CD4-positive, alpha-beta T cell treated with Interleukin-17A for 4 hours (primary cell): Measurements from ENCODE around the gene IFIT3.
"Not testable (repeated sequence)": the region's sequence is repeated elsewhere in the genome, so short reads cannot be mapped to it uniquely, and the experiment has no call there.

Experiments
- DNase-seq: peaks from one replicate; pipeline ENCODE4 v3.0.0-alpha.2; 2020; ENCODE audit warnings: mixed read lengths

IFIT3 gene

DNA sequence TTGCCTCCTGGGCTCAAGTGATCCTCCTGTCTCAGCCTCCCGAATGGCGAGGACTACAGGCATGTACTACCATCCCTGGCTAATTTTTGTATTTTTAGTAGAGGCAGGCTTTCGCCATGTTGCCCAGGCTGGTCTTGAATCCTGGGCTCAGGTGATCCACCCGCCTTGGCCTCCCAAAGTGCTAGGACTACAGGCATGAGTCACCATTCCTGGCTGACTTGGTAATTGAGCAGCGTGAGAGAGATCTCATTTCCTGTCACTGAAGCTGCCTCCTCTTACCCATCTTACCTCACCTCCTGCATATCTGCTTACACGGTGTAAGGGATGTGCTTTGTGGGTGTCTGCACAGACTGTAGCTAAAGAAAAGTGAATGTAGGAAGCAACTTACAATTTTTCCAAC lies 9.7 kb downstream of the IFIT3 start:
- DNase-seq: peak; percentile 59

- DNase-seq: no peak
These were observed 10.9 kb downstream of the IFIT3 start for GRCh38 chr10:89338713-89339112.

DNA sequence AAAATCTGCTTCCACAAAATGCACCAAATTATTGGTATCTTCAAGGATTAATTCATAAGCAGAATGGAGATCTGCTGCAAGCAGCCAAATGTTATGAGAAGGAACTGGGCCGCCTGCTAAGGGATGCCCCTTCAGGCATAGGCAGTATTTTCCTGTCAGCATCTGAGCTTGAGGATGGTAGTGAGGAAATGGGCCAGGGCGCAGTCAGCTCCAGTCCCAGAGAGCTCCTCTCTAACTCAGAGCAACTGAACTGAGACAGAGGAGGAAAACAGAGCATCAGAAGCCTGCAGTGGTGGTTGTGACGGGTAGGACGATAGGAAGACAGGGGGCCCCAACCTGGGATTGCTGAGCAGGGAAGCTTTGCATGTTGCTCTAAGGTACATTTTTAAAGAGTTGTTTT lies 12.1 kb downstream of the IFIT3 start:
- no peak for DNase-seq

DNA sequence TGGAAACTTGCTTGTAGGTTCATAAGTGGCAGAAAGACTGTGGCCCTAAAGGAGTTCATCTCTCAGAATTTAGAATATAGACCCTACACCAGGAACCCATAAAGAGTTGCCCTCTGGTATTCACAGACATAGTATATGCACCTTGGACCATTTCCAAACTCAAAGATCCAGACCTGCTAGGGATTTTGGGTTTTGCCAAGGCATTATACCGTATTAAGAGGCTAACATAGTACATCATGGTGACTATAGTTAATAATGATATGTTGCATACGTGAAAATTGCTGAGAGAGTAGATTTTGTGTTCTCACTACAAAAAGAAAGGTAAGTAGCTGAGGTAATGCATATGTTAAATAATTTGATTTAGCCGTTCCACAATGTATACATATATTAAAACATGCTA lies 13.9 kb downstream of the IFIT3 start:
- DNase-seq: no peak

GRCh38 chr10:89342206-89342958 lies 14.6 kb downstream of the IFIT3 start:
- no peak for DNase-seq

GRCh38 chr10:89343089-89343767 lies 15.4 kb downstream of the IFIT3 start:
- no peak for DNase-seq

DNA sequence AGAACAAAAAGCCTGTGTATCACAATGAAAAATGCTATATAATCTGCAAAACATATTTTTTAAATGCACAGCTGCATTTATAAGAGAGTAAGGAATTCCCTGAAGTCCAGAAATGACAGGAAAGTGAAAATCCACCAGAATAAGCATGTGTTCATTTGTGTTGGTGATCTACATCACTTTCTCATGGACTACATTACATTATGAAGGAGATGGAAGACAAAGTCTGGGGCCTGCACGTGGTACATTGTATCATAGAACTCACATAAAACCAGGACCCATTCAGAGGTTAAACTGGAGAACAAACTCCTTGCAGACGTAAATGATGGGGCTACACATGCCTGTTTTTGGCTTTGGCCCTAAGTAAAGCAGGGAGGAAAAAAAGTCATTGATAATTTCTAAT lies 16.4 kb downstream of the IFIT3 start:
- no peak for DNase-seq

DNA sequence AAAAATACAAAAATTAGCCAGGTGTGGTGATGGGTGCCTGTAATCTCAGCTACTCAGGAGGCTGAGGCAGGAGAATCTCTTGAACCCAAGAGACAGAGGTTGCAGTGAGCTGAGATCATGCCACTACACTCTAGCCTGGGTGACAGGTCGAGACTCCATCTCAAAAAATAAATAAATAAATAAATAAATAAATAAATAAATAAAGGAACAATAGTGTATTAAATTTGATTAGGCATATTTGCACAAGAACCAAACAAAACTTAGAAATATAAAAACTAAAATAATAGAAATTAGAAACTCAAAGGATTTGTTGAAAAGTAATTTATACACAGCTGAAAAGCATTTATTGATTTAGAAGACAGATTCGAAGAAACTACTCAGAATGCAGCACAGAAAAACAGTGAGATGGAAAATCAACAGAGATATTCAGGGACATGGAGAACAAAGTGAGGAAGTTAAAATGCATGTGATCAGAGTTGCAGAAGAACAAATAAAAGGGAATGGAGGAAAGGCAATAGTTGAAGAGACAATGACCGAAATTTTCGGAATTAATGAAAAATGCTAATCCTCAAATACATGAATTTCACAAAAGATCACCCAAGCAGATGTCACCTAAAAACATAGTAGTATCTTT lies 17.7 kb downstream of the IFIT3 start:
- no peak for DNase-seq

DNA sequence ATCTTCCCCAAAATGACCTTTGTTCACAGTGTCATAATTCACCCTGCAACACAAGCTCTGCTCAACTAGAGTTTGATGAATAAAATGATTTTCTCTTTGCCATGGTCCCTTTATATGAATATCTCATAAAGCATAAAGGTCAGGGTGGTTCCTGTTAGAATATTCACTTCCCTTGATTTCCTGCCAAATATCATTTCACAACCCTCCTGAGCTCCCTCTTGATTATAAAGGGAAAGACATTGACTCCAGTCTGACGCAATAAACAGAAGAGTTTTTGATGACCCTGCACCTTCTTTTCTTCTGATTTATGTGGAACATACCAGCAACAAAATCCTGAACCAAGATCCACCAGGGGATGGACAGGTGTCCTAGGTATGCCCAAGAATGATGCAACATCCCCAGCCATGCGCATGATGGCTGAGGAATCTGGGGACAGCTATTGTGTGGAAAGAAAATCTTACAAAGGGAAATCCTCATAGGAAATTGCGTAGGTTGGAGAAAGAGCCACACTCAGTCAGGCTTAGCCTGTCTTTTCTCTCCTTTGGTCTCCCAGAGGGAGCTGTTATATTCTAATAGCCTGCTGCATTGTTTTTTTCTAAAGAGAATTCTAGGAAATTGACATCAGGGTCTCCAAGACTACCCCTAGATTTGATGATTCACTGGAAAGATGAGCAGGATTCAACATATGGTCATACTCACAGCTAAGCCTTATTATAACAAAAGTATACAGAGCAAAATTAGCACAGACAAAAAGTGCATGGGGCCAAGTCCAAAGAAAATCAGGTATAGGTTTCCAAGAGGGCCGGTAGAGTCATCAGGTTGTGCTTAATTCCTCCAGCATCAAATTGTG lies 18.8 kb downstream of the IFIT3 start:
- DNase-seq: no peak

DNA sequence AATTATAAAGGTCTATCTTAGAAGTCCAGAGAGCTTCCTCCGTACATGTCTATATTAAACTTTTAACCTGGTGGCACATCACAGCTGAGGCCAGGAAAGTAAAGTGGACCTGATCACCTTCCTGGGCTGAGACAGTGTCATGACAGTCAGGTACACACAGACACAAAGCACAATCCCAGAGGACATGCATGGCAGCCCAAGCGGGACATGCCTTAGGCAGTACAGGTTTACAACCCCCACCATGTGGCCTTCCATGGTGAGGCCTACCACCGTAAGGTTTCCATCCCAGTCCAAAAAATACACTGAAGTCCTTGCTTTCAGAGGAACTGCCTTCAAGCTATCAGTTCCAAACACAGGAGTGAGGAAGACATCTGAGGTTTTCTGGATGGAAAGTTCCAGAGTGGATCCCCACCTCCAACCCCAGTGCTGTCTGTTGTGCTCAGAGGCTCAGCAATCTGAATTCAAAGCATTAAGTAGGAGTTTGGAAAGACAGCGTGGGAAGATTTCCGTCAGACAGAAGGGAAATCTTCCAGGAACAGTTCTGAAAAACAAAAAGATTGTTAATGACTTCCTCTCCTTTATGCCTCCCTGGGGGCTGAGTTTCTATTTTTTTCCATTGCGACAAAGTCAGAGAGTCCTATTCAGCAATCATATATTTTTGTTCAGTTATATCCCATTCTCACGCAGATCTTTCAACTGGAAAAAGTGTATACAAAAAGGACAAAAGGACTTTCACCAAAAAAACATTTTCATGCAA lies 20.1 kb downstream of the IFIT3 start:
- DNase-seq: no peak

- no peak for DNase-seq
These were observed 20.7 kb downstream of the IFIT3 start for GRCh38 chr10:89348481-89348880.

DNA sequence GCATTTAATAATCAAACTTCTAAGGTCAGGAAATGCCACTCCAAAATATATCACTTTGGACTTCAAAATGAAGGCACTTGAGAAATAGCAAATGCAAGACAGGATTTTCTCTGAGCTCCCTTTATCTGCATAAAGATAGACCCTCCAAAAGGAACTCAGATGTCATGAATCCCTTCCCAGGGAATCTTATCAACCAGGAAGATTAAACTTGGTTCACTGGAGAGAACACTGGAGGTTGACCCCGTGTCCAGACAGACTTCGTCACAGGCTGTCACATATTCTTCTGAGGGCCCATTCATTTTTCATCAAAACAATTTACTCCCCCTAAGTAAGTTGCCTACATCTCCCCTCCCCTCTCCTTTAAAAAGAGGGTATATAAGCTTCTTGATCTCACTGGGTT lies 21.2 kb downstream of the IFIT3 start:
- no peak for DNase-seq

GRCh38 chr10:89350631-89351315 lies 23.0 kb downstream of the IFIT3 start:
- DNase-seq: not testable (repeated sequence)

DNA sequence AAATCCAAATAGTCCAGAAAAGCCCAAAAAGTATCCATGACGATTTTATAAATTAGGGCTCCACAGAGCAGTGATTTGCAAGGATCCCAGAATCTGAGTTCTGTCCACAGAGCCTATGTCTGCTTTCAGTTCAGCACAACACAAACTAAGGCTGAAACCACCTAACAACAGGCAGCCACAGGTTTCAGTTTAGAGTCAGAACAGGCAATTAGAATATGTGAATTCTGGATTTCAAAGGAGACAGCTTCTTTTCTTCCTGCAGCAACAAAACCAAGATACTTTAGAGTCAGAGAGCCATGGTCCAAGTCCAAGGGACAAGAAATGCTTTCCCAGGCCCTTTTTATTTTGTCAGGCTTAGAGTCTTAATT lies 23.6 kb downstream of the IFIT3 start:
- no peak for DNase-seq

DNA sequence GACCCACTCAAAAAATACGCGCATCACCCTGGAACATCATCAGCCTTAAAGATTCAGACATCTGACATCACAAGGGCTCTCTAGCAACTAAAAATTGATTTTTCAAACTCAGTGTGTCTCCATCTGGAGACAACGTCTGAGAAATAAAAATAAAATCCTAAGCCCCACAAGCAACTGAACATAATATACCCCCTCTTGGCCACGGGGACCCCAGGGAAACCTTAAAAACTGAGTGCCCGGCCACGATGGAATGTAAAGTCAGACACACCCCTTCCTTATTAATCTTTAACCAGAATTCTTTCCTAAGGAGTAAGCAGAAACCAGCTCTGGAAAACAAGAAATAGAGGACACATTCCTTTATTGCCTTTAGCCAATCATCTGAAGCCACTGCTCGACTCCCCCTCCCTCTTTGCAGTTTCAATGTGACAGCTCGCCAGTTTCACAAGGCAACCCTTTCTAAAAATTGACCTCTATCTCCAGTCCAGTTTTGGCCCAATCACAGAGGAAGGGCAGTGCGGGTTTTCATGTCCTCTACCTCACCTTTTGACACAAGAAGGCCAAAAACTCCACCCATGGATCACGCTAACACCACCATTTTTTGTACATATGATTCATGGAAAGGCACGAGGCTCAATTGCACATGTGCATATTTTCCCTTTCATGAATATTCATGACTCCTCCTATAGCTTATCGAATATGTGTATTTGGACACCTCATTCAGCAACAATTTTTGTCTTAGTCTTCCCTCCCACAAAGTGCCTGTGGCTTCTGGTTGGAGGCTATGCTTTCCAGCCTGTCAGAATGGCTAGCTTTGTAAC lies 24.2 kb downstream of the IFIT3 start:
- no peak for DNase-seq

GRCh38 chr10:89352802-89353201 lies 25.0 kb downstream of the IFIT3 start:
- DNase-seq: no peak

DNA sequence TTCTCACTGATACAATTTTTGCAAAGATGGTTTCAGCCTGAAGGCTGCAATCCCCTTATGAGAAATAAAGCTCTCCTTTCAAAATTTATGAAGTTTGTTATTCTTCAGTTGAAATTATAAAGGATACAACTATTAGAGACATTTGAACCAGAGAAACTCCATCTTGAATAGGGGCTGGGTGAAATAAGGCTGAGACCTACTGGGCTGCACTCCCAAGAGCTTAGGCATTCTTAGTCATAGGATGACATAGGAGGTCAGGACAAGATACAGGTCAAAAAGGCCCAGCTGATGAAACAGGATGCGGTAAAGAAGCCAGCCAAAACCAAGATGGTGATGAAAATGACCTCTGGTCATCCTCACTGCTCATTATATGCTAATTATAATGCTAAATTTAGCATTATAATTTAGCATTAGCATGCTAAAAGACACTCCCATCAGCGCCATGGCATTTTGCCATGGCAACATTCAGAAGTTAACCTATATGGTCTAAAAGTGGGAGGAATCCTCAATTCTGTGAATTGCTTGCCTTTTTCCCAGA lies 27.7 kb downstream of the IFIT3 start:
- DNase-seq: no peak

- DNase-seq: no peak
These were observed 29.3 kb downstream of the IFIT3 start for GRCh38 chr10:89357096-89357495.

- DNase-seq: no peak
These were observed 30.2 kb downstream of the IFIT3 start for GRCh38 chr10:89357975-89358374.

DNA sequence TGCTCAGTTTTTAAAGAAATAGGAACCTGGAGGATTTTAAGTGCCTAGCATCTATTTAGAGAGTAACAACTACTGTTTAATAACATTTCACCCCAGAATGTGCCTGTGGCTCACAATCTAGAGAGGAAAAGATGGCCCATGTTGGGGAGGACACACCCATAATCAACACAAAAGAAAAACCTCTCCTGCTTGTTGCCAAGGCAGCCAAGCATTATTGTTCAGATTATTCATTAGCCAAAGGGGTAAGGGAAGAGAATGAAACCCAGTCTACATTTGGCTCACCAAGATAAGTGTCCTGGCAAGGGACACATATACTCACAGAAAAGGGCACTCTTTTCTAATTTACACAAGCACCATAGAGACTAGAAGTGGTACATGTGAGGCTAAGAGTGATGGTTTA lies 32.4 kb downstream of the IFIT3 start:
- no peak for DNase-seq

DNA sequence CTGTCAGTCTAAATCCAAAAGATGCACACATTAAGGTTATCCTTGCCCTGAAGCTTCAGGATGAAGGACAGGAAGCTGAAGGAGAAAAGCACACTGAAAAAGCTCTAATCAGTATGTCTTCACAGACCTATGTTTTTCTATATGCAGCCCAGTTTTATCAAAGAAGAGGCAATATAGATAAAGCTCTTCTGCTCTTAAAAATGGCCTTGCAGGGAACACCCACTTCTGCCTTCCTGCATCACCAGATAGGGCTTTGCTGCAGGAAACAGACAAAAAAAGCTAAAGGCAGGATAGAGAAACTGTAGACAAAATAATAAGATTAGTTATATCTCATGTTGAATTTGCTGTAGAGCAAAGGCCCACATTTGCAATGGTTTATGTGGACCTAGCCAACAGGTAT lies 35.1 kb downstream of the IFIT3 start:
- no peak for DNase-seq
